Testis (tissue), 3 donors: Measurements from ENCODE around the gene ALG3. TPM values are rescaled to one million over a fixed set of nuclear protein-coding genes. Genes with fewer than 3 reads are reported as not detected.

Experiments used
- DNase-seq: peaks from one replicate; pipeline ENCODE4 v3.0.0-alpha.2; 2019
- H3K27ac ChIP-seq, 2 donors: fragments of 200-600 bp; sonication (generic); one replicate each; pipeline ENCODE4 v1.5.1; 2019
- H3K27me3 ChIP-seq: fragments of 200-600 bp; sonication (generic); one replicate; pipeline ENCODE4 v1.5.1; 2019
- H3K36me3 ChIP-seq: fragments of 200-600 bp; sonication (generic); one replicate; pipeline ENCODE4 v1.5.1; 2017; ENCODE audit warnings: low read depth; ENCODE audit errors: missing control alignments
- H3K4me1 ChIP-seq: fragments of 200-600 bp; sonication (generic); one replicate; pipeline ENCODE4 v1.5.1; 2019
- H3K4me3 ChIP-seq, 2 donors: fragments of 200-600 bp; sonication (generic); one replicate each; pipeline ENCODE4 v1.5.1; 2017 to 2019
- H3K9me3 ChIP-seq: fragments of 200-600 bp; sonication (generic); one replicate; pipeline ENCODE4 v1.5.1; 2017
- CTCF ChIP-seq, 3 experiments: fragments of 450-650 bp in 2 of 3; fragments of 200-600 bp in 1 of 3; sonication (generic) in 1 of 3; IDR thresholded peaks; one replicate each; pipeline ENCODE4 v1.5.1; 2016 to 2019; ENCODE audit warnings: antibody characterized with exemption in 3 of 3, mild to moderate bottlenecking in 2 of 3, moderate library complexity in 1 of 3
- POLR2A ChIP-seq: fragments of 450-650 bp; IDR thresholded peaks from one replicate; pipeline ENCODE4 v1.6.1; 2017; ENCODE audit warnings: antibody characterized with exemption, mild to moderate bottlenecking, moderate library complexity
- WGBS, 2 donors: methylation state at CpG; one replicate each; pipeline ENCODE4 v1.1.5; 2018; 5-methylcytosine and 5-hydroxymethylcytosine counted together
- intact Hi-C: fragments of 100-400 bp; cut with DNase I; formaldehyde crosslinking; loops from one replicate; pipeline ENCODE4 v1.15.1; 2023; ENCODE audit warnings: low total_unique reads
- polyA plus RNA-seq: library from polyadenylated mRNA; stranded (reverse); fragments of 350-450 nt; fragmentation: Illumina TruSeq; extraction: RNeasy Lipid Tissue Mini Kit (QIAGEN cat#74804); gene quantifications from one replicate; pipeline ENCODE4 v1.2.3, GENCODE V29; 2014; ENCODE audit warnings: low read depth, low replicate concordance; ENCODE audit not compliant: insufficient read depth
- total RNA-seq, 2 donors: library from RNA; depleted of rRNA; stranded (reverse); fragments of >200 nt; gene quantifications; one replicate each; pipeline ENCODE4 v1.2.3, GENCODE V29; 2016

The ALG3 gene
- total and polyA plus RNA-seq, 3 donors from 2014 or later, result 58.7 to 91.7 (median 79.4) TPM

- Histone ChIP-seq H3K9me3 (no peaks in the 10 kb centered on the region), H3K4me3 (no peak overlapping the region), H3K27me3 (no peaks in the 10 kb centered on the region), H3K4me1 (peaks cover 6% of the 10 kb centered on the region), H3K36me3 (no peaks in the 10 kb centered on the region), H3K27ac (no peak overlapping the region)
- 77 to 87% methylated on average over 3 to 5 of the region's 5 CpGs for WGBS, 2 donors
- TF ChIP-seq POLR2A (no peak), CTCF (IDR thresholded peaks at IDR 0.05) (no peak)
- DNase-seq, result no peak
- intact Hi-C loops, result loop anchor here (10.0 kb wide), 1 partner anchor 347 kb away; no protein-coding TSS in a partner anchor
These were observed 6.5 kb downstream of the ALG3 start for GRCh38 chr3:184242297-184242685.

- 21 to 25% methylated on average over 10 to 41 of the region's 46 CpGs for WGBS, 2 donors
- intact Hi-C loops, result loop anchor here (10.0 kb wide), 1 partner anchor 347 kb away; no protein-coding TSS in a partner anchor
- no peaks in the 10 kb centered on the region for H3K9me3 ChIP-seq
- no peaks in the 10 kb centered on the region for H3K36me3 ChIP-seq
- no peaks in the 10 kb centered on the region for H3K27me3 ChIP-seq
- H3K4me3 ChIP-seq, result peak overlapping the region; percentile 21 to 34
- H3K4me1 ChIP-seq, result peaks cover 6% of the 10 kb centered on the region
- TF ChIP-seq CTCF (IDR thresholded peaks at IDR 0.05) (peak; percentile 27 to 57 (median 50)), POLR2A (no peak)
- peak; percentile 85 for DNase-seq
- no peak overlapping the region for H3K27ac ChIP-seq
These were observed 7.1 kb downstream of the ALG3 start for GRCh38 chr3:184241447-184242296.

- intact Hi-C loops, result loop anchor here (10.0 kb wide), 1 partner anchor 346 kb away; no protein-coding TSS in a partner anchor
- H3K36me3 ChIP-seq, result no peaks in the 10 kb centered on the region
- no peak for DNase-seq
- 53 to 58% methylated on average over 11 to 17 of the region's 17 CpGs for WGBS, 2 donors
- H3K9me3 ChIP-seq, result no peaks in the 10 kb centered on the region
- H3K27ac ChIP-seq, result no peak overlapping the region
- H3K27me3 ChIP-seq, result no peaks in the 10 kb centered on the region
- H3K4me1 ChIP-seq, result peaks cover 6% of the 10 kb centered on the region
- peak overlapping the region; percentile 21 to 34 for H3K4me3 ChIP-seq
- TF ChIP-seq CTCF (IDR thresholded peaks at IDR 0.05) (no peak), POLR2A (no peak)
These were observed 7.7 kb downstream of the ALG3 start for GRCh38 chr3:184241141-184241446.

- peaks cover 6% of the 10 kb centered on the region for H3K4me1 ChIP-seq
- peak overlapping the region in 1 of 2 donors; percentile 34 for H3K4me3 ChIP-seq
- H3K36me3 ChIP-seq, result no peaks in the 10 kb centered on the region
- no peaks in the 10 kb centered on the region for H3K9me3 ChIP-seq
- H3K27ac ChIP-seq, result no peak overlapping the region
- intact Hi-C loops, result loop anchor here (10.0 kb wide), 1 partner anchor 346 kb away; no protein-coding TSS in a partner anchor
- TF ChIP-seq CTCF (IDR thresholded peaks at IDR 0.05) (no peak), POLR2A (no peak)
- DNase-seq, result no peak
- WGBS, 2 donors, result 50 to 69% methylated on average over 1 to 4 of the region's 4 CpGs
- H3K27me3 ChIP-seq, result no peaks in the 10 kb centered on the region
These were observed 8.2 kb downstream of the ALG3 start for GRCh38 chr3:184240384-184241140.
